Aorta (tissue), 5 donors: ENCODE measurements around the gene DRC3. TPM values are rescaled to one million over a fixed set of nuclear protein-coding genes. Genes with fewer than 3 reads are reported as not detected.

Experiments used
- ATAC-seq: fragments of 200-7000 bp; cut with Tn5 transposase; one replicate; pipeline ENCODE4 v1.9.1; 2022; ENCODE audit warnings: moderate library complexity; ENCODE audit not compliant: low FRiP score
- DNase-seq, 2 donors: peaks; one replicate each; pipeline ENCODE4 v3.0.0-alpha.2; 2020
- H3K27ac ChIP-seq, 2 donors: one replicate each; pipeline ENCODE4 v1.5.1; 2013; ENCODE audit warnings: low read length in 2 of 2, mild to moderate bottlenecking in 2 of 2, moderate library complexity in 2 of 2, control low read depth in 1 of 2, inconsistent platforms in 1 of 2, low read depth in 1 of 2
- H3K27me3 ChIP-seq, 2 donors: one replicate each; pipeline ENCODE4 v1.6.1; 2013; ENCODE audit warnings: control low read depth in 1 of 2, low read length in 1 of 2, mild to moderate bottlenecking in 1 of 2, moderate library complexity in 1 of 2; ENCODE audit not compliant: insufficient read depth in 2 of 2, control insufficient read depth in 1 of 2
- H3K36me3 ChIP-seq, 2 donors: one replicate each; pipeline ENCODE4 v1.6.1; 2013; ENCODE audit warnings: control low read depth in 1 of 2, low read length in 1 of 2, mild to moderate bottlenecking in 1 of 2; ENCODE audit not compliant: insufficient read depth in 2 of 2, control insufficient read depth in 1 of 2
- H3K4me1 ChIP-seq, 2 donors: one replicate each; pipeline ENCODE4 v1.6.1; 2013; ENCODE audit warnings: low read length in 2 of 2, control low read depth in 1 of 2, mild to moderate bottlenecking in 1 of 2, moderate library complexity in 1 of 2; ENCODE audit not compliant: insufficient read depth in 2 of 2, control insufficient read depth in 1 of 2
- H3K4me3 ChIP-seq, 2 donors: one replicate each; pipeline ENCODE4 v1.5.1; 2013; ENCODE audit warnings: low read length in 2 of 2, control low read depth in 1 of 2, mild to moderate bottlenecking in 1 of 2
- H3K9me3 ChIP-seq: one replicate; pipeline ENCODE4 v1.6.1; 2013; ENCODE audit warnings: mild to moderate bottlenecking, low read length; ENCODE audit not compliant: control insufficient read depth
- WGBS, 2 donors: extraction: QIAGEN DNeasy Blood & Tissue Kit; methylation state at CpG; one replicate each; pipeline ENCODE4 v1.1.7; 2013; 5-methylcytosine and 5-hydroxymethylcytosine counted together
- intact Hi-C, 2 donors: fragments of 100-400 bp; cut with DNase I; formaldehyde crosslinking; loops; one replicate each; pipeline versions ENCODE4 v1.14.2 to v1.15.0; 2022
- polyA plus RNA-seq, 2 donors: library from polyadenylated mRNA; stranded (reverse); fragments of 200-250 nt; gene quantifications; one replicate each; pipeline ENCODE4 v1.2.3, GENCODE V29; 2013
- total RNA-seq, 2 donors: library from RNA; stranded (reverse); fragmentation: NEBNext Ultra II Directional; extraction: Animal tissue kit (Norgen Biotek cat#: 25700); gene quantifications; one replicate each; pipeline ENCODE4 v1.2.1, GENCODE V29; 2021
- donor health status: healthy with polysubstance abuse.
- donor health status: Bipolar disorder and iron deficiency.
- donor health status: DM: no; HTN: no; CAD: no.
- donor health status: DM: no; HTN: no; CAD: no.
- donor health status: DM: yes; HTN: yes; CAD: no.

Gene DRC3
- total and polyA plus RNA-seq, 4 donors, result 1.4 to 7.9 (median 2.4) TPM

DNA sequence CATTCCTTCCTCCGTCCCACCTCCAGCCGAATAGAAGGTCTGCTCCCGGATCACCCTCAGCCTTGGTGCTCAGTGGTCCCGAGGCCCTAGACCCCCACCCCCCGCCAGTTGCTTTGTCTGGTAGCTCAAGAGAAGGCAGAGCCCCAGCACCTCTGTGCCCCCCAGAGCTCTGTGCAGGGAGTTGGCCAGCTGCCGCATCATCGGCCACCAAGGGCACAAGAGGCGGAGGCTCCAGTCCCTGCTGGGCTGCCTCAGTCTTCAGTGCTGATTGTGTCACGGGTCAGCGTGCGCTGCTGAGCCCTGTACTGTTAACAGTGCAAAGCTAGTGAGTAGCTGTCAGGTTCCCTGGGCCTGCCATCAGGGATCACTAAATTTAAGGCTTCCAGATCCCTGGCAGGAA, 92.9 kb downstream of the DRC3 start:
- ATAC-seq (no peak), DNase-seq (peak in 1 of 2 donors; percentile 57)
- WGBS, 2 donors, result 88 to 91% methylated on average over 11 of the region's 11 CpGs
- Histone ChIP-seq H3K4me3 (no peak overlapping the region), H3K36me3 (peaks cover 2 to 6% of the 10 kb centered on the region in 2 donors), H3K4me1 (no peaks in the 10 kb centered on the region), H3K27ac (no peak overlapping the region), H3K27me3 (no peaks in the 10 kb centered on the region), H3K9me3 (no peaks in the 10 kb centered on the region)
- intact Hi-C loops, result no loop called here

Other genes starting within 250 kb of the DRC3 start
- 100 to 1,000 TPM in 1 of 2 donors, 10 to 100 TPM in 1; 23.6 to 103 TPM for gene SREBF1, start 135.9 kb upstream of the DRC3 start, total RNA-seq
- gene SREBF1, start 135.9 kb upstream of the DRC3 start, polyA plus RNA-seq, result 10 to 100 TPM; 24.0 to 24.7 TPM
- gene TOM1L2, start 462 bp upstream of the DRC3 start, total RNA-seq, result 10 to 100 TPM; 70.4 to 74.9 TPM
- 10 to 100 TPM; 11.9 to 39.1 TPM for gene TOM1L2, start 462 bp upstream of the DRC3 start, polyA plus RNA-seq
- 10 to 100 TPM; 16.3 to 19.9 TPM for gene ATPAF2, start 66.3 kb downstream of the DRC3 start, total RNA-seq
- gene ATPAF2, start 66.3 kb downstream of the DRC3 start, polyA plus RNA-seq, result 10 to 100 TPM in 1 of 2 donors, 1 to 10 TPM in 1; 7.1 to 18.4 TPM
- gene GID4, start 66.5 kb downstream of the DRC3 start, total RNA-seq, result 10 to 100 TPM; 11.4 to 14.1 TPM
- gene GID4, start 66.5 kb downstream of the DRC3 start, polyA plus RNA-seq, result 1 to 10 TPM; 7.5 to 8.1 TPM
- gene DRG2, start 115.1 kb downstream of the DRC3 start, total RNA-seq, result 10 to 100 TPM; 28.7 to 33.7 TPM
- 10 to 100 TPM; 16.0 to 52.3 TPM for gene DRG2, start 115.1 kb downstream of the DRC3 start, polyA plus RNA-seq
- 1 to 10 TPM; 3.1 to 3.4 TPM for gene MYO15A, start 135.9 kb downstream of the DRC3 start, total RNA-seq
- 1 to 10 TPM in 1 of 2 donors, under 1 TPM in 1; 0.25 to 7.5 TPM for gene MYO15A, start 135.9 kb downstream of the DRC3 start, polyA plus RNA-seq
- 100 to 1,000 TPM in 1 of 2 donors, 10 to 100 TPM in 1; 91.5 to 114 TPM for gene ALKBH5, start 211.0 kb downstream of the DRC3 start, total RNA-seq
- 10 to 100 TPM; 33.0 to 40.4 TPM for gene ALKBH5, start 211.0 kb downstream of the DRC3 start, polyA plus RNA-seq